Effector CD4-positive, alpha-beta T cell (primary cell): ENCODE results near the gene ZNF785.
"Not testable (repeated sequence)": the region's sequence is repeated elsewhere in the genome, so short reads cannot be mapped to it uniquely, and the experiment has no call there.

ENCODE experiments used
- DNase-seq: peaks from one replicate; pipeline ENCODE4 v3.0.0-alpha.2; 2020

ZNF785 gene

DNA sequence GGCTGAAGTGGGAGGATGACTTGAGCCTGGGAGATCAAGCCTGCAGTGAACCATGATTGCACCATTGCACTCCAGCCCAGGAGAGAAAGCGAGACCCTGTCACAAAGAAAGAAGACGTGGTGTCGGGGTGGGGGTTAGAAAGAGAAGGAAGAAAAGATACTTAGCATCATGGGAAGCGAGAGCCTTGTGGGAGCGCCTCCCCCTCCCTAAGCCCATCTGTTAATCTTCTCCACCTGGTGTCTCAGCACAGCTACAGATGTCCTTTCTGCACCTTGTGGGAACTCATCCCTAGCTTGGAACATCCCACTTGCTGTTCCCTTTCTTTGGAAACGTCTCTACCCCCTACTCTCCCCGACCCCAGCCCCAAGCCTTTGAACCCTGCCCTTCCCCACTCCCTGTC is 20.0 kb downstream of the ZNF785 start:
- no peak for DNase-seq

DNA sequence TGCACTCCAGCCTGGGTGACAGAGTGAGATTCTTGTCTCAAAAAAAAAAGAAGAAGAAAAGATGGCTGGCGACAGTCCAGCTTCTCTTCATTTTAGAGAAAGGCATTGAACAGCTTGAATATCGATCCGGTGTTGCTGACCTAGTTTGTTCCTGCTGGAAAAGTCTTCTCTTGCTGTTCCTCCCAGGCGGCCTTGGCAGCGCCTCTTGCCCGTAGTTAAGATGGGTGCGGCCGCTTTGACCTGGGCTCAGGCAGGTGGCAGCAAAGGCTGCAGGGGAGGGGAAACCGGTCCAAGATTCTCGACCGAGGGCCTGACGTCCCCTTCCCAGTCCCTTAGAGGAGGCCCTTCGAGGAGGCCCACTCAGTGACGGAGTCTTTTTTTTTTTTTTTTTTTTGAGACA is 23.5 kb downstream of the ZNF785 start:
- no peak for DNase-seq

DNA sequence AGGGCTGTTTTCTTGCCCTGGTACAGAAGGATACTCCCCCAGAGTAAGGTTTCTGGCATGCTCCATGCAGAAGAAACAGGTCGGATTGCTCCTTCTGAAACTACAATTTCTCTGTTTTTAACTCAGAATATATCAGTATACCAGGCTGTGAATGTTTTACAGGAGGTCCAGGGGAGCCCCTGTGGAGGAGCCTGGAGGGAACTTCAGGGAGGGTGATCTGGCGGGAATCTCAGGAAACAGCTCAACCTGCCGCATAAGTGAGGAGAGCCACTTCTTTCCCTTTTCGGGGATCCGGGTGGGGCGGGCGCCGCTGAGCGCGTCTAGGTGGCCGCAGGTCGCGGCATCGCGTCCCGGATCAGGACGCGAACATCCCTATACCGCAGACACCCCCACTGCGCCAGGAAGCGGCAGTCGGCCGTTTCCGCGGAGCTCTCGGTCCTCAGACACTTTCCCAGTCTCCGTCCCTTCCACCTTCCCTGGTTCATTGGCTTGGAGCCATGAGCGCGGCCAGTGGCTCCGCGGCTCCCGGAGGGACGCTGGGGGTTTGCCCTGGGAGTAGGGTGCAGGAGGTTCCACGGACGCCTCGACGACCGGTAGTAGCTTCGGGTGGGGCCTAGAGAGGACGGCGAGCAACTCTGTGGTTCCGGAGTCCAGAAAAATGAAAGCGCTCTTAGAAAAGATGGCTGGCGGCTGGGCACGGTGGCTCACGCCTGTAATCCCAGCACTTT is 24.2 kb downstream of the ZNF785 start:
- no peak for DNase-seq

DNA sequence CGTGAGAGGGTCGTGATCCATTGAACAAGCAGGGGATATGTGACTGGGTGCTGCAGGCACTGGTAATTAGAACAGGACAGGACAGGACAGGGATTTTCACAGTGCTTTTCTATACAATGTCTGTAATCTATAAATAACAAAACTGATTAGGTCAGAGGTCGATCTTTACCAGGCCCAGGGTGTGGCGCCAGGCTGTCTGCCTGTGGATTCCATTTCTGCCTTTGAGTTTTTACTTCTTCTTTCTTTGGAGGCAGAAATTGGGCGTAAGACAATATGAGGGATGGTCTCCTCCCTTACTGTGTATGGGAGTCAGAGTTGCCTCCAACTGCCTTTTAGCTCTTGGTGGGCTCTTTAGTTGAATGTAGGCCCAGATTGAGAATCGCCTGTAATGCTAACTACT is 25.8 kb downstream of the ZNF785 start:
- no peak for DNase-seq

DNA sequence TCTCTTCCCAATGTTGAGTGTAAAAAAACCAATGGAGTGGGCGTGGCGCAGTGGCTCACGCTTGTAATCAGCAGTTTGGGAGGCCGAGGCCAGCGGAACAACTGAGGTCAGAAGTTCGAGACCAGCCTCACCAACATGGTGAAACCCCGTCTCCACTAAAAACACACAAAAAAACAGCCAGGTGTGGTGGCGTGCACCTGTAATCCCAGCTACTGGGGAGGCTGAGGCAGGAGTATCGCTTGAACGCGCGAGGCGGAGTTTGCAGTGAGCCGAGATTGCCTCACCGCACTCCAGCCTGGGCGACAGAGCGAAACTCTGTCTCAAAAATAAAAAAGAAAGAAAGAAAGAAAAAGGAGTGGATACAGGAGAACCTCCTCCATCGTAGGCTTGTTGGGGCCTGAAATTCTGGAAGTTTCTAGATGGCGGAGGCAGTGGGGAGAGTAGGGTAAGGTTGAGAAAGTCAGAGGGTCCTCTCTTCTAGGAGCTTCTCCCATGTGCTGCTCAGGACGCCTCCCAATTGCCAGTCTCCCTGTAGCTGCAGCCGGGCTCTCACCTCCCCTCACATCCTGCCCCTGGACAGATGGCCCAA is 26.6 kb downstream of the ZNF785 start:
- DNase-seq, result no peak

DNA sequence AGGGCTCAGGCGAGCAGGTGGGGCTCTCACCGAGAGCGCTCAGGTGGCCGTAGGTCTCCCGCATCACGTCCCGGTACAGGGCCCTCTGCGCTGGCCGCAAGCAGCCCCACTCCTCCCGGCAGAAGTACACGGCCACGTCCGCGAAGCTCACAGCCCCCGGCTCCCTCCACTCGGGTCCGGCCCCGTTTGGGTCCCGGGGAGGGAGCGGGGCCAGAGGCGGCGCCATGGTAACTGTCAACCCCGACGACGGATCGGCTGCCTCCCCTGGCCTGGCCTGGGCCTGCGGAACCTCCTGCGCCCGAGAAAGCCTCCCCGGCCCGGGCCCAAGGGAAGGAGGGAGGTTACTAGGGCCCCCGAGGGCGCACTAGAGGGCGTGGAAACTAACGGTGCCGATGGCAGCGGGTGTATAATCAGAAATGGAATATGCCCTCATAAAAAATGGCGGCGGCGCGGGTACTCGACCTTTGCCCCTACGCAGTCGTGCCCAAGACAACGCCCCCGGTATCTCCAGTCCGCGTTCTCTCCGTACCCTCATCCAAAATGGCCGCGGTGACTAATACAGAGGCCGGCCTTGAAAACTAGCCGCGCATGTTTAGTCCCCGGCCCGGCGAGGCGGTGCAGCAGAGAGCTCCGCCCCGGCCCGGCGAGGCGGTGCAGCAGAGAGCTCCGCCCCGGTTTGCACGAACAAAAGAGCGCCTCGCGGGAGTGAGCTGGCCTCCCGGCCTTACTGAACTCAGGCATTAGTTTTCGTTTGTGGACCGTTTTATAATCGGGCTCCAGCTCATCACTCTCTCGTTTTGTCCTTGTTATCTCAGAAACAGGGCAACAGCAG is 27.3 kb downstream of the ZNF785 start, which contains the start of gene ZNF764:
Gene ZNF764 (minus strand): TSS at position 418 of the 832 bp plus-strand sequence. CDS start 192 bp downstream, at position 226.
- peak; percentile 94 for DNase-seq

DNA sequence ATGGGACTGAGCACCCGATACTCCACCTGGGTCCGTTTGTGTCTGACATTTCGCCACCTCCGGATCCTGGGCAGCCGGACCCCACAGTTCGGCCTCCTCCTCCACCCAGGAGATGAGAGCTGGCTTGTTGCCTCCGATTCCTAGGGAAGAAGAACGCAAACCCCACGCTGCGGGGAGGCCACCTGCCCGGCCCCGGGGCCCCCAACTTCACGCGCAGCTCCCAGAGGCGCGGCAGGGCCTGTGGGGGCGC is 27.9 kb downstream of the ZNF785 start:
- no peak for DNase-seq

DNA sequence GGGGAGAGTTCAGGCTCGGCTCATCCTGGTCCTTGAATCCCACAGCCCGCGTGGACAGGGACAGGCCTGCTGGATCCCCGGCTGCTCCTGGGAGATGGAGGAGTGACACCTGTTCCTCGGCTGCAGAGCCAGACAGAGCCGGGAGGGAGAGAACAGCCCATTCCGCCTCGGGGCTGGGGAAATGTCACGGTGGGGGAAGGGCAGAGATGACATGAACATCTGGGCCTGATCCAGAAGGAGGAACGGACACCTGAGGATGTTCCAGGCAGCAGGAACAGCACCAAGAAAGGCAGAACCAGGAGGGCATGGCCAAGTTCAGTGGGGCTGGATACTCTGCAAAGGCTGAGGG is 29.4 kb downstream of the ZNF785 start:
- DNase-seq, result no peak

DNA sequence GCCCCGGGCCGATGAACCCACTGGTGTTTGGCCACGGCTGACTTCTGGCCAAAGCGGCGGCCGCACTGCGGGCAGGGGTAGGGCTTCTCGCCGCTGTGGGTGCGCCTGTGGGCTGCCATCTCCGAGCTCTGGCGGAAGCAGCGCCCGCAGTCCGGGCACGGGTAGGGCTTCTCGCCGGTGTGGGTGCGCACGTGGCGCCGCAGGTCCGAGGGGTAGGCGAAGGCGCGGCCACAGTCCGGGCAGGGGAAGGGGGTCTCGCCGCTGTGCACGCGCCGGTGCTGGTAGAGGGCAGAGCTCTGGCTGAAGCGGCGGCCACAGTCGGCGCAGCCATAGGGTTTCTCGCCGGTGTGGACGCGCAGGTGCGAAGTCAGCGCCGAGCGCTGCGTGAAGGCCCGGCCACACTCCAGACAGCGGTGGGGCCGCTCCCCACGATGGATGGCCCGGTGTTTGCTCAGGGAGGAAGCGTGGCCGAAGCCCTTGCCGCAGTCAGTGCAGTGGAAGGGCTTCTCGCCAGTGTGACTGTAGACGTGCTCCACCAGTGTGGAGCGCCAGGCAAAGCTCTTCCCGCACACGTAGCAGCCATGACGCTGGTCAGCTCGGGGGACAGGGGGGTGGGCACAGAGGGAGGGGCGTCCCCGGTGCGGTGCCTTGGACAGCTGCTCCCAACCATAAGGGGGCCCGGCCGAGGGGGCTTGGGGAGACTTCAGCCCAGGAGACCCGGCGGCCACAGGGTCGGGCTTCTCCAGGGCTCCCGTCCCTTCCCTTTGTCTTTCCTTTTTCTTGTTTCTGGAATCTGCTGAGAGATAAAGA is 30.0 kb downstream of the ZNF785 start:
- no peak for DNase-seq

DNA sequence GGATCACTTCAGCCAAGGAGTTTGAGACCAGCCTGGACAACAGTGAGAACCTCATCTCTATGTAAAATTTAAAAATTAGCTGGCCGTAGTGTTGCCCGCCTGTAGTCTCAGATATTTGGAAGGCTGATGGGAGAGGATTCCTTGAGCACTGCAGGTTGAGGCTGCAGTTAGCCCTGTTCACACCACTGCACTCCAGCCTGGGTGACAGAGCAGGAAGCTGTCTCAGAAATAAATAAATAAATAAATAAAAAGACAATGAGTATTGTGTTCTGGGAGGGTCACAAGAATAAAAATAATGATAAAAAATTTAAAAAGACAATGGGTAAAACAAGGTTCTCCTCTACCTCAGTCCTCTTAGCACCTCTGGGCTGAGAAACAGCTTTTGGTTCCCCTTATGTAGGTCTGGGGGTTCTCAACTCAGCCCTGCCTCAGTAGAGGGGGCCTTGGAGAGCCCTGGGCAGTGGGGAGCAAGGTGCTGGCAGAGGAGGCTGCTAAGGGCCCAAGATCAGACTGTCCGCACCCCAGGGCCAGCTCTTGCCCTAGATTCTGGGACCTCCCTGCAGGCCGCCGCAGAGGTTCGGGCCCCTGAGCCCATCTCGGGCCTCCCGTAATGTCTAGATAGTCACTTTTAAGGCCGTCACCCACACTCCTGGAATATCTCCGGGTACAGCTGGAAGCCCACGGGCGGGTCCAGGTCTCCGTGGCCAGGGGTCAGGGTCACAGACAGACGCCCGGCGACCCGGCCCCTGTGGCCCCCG is 30.8 kb downstream of the ZNF785 start:
- DNase-seq, result no peak

DNA sequence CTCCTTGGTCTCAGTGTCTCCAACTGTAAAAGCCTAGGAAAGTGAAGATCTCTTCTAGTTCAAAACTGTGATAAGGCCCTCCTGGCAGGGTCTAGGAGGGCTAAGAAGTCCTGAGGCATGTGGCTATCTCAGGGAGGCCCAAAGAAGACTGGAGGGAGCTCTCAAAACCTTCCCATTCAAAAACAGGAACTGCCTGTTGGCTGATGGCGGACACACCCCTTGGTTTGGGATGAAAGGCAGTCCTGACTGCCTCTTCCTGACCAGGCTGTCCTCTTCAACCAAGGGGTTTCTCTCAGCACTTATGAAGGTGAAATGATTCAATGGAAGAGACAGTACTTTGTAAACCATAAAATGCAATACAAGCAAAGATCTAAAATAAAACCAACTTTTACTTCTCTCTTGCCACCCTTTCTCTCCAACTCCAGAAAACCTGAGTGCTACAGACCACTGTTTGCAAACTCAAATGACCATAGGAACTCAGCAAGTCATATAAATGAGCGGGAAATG is 32.1 kb downstream of the ZNF785 start:
- DNase-seq, result no peak

DNA sequence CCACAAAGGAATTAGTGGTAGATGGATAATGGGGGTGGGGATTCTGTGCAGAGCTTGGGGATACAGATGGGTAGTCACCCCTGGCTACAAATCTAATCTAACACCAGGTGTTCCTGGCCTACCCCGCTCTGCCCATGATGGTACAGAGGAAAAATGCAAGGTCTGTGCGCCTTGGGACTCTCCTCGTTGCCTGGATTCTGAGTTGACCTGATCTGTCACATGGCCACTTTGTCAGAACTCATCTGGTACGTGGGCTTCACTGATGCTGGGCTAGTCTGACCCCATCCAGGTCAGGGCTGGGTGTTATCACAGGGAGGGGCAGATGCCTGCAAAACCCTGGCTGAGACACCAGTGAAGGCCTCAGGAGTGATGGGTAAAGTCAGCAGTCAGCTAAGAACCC is 32.5 kb downstream of the ZNF785 start:
- no peak for DNase-seq

DNA sequence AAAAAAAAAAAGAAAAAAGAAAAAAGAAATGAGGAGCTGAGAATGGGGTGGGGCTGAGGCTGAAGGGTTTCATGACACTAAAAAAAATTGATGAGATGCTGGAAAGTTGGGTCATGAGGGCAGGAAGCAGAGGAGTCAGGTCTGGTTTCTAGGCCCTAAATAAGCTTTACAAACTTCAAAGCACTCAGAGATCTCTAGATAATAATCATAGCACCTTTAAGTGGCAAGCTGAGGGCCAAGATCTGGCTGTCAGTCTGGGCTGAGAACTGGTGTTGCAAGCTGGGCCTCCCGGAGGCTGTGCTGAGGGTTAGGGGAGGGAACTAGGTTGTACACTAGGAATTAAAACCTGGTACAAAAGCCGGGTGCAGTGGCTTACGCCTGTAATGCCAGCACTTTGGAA is 33.7 kb downstream of the ZNF785 start:
- DNase-seq, result peak; percentile 66

DNA sequence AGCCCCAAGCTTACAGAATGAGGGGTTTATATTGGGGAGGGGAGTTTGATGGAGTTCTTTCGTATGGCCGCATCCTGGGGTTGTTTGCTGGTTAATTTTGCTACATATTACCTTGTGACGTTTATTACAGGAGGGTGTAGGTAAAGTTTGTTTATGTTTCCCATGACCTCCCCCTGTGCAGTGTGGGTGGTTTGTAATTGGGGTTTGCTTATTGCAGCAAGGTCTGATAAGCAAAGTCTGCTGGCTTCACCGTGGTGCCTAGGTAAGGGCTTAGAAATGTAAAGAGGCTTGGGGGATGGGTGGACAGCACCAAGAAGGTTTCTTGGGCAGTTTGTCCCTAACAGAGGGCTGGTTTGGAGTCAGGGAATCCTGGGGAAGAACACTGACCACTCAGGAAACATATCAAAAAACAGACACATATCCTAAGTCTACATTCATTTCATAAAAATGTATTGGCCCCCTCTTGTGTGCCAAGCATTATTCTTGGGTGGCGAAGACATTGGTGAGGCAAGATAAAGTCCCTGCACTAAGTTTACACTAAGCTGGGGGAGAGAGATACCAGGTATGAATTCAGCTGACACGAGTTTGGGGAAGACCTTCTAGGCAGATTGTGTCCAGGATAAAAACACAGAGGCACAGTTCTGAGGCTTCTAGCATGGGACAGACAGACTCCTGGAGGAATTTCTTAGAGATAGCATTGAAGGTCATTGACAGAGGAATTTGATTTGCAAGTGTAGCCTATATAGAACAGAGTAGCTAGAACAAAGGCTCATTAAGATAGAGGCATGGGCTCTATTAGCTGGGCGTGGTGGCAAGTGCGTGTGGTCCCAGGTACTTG is 36.9 kb downstream of the ZNF785 start:
- no peak for DNase-seq

DNA sequence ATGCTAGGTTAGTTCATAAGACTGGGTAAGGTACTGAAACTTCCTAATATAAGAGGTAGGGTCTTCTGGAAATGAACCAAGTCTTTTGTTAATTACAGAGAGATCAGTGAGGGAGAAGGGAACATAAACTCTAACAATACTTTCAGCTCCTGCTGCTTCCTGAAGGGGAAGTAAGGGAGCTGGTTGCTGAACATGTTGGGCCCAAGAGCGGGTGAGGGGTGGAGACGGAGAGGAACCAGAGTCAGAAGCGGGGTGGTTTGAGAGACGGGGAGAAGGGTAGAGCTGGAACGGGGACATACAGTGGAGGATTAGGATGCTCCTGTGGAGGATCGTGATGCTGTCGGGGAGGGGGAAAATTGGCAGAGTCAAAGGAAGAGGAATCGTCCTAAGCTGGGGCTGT is 39.4 kb downstream of the ZNF785 start:
- DNase-seq, result no peak

DNA sequence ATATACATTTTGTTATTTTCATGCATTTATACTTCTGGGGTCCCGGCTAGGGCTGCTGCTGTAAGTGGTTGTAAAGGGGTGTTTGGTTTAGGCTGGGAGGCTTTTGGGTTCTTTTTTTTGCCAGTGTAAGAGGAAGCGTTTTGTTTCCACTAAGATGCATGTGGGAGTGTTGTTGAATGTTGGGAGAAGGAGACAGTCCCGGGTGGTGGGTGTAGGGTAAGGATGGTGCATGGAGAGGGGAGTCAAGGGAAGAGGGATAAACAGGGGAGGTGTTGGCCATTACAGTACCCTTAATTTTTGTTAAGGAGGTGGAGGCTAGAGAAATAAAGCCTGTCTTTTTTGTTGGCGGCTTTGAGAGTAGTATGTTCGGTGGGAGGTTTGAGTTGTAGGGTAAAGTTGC is 42.4 kb downstream of the ZNF785 start:
- no peak for DNase-seq

DNA sequence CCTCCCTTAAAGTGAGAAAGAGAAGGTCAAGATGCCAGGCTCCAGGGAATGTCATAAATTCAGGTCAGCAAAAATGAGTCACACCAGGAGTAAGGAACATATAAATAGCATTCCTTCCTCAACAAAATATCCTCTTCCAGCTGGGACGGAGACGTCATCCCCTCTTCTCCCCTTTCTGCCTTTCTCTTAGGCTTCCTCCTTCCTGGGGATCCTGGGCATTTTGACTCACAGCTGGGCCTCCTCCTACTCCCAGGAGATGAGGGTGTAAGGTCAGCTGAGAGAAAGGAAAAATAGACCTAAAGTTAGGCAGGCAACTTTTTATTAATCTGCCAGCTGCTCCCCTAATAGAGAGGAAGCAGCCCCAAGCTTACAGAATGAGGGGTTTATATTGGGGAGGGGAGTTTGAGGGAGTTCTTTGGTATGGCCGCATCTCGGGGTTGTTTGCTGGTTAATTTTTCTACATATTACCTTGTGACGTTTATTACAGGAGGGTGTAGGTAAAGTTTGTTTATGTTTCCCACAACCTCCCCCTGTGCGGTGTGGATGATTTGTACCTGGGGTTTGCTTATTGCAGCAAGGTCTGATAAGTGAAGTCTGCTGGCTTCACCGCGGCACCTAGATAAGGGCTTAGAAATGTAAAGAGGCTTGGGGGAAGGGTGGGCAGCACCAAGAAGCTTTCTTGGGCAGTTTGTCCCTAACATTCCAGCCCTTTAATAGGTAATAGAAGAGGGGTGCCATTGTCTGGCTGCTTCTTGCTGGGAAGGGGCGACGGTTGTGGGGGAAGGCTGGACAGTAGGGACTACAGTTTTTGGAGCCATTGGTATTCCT is 43.8 kb downstream of the ZNF785 start:
- DNase-seq, result no peak

DNA sequence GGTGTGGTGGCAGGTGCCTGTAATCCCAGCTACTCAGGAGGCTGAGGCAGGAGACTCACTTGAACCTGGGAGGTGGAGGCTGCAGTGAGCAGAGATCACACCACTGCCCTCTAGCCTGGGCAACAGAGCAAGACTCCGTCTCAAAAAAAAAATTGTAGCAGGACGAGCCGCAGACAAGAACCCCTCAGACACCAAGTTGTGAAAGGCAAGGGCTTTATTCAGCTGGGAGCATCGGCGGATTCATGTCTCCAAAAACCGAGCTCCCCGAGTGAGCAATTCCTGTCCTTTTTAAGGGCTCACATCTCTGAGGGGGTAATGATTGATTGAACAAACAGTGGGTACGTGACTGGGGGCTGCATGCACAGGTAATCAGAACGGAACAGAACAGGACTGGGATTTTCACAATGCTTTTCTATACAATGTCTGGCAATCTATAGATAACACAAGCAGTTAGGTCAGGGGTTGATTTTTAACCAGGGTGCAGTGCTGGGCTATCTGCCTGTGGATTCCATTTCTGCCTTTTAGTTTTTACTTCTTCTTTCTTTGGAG is 44.5 kb downstream of the ZNF785 start:
- not testable (repeated sequence) for DNase-seq

DNA sequence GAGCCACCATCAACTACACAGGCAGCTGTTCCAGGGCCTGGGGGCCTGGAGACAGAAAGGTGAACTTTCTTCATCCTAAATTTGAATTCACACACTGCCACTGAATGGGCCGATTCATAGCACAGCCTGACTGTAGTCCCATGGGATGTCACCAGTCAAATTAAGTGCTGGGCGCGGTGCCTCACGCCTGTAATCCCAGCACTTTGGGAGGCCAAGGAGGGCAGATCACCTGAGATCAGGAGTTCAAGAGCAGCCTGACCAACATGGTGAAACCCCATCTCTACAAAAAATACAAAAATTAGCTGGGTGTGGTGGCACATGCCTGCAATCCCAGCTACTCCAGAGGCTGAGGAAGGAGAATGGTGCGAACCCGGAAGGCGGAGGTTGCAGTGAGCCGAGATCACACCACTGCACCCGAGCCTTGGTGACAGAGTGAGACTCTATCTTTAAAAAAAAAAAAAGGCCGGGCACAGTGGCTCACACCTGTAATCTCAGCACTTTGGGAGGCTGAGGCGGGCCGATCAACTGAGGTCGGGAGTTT is 45.4 kb downstream of the ZNF785 start:
- not testable (repeated sequence) for DNase-seq
